ENCODE measurements around the gene PCDHB15. TPM values are rescaled to one million over a fixed set of nuclear protein-coding genes. Genes with fewer than 3 reads are reported as not detected.

Gene PCDHB15
- total and polyA plus RNA-seq, 8 donors: 0.44 to 6.6 (median 0.97) TPM; not detected in 2

DNA sequence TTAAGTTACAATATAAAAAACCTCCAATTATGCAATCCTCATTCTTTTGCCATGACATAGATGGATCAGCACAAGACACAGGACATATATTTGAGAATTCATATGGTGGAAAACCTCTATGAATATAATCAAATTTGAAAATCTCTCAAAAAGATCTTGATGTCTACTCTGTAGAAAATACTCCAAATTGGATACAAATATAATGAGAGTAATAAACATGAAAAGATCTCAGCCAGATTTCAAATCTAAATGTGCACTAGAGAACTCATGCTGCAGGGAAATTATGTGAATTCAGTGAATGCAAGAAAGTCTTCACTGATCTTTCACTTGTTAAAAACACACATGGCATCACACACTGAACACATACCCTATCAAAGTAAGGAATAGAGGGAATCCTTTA lies 13.8 kb downstream of the PCDHB15 start:
- intact Hi-C loops (cut with DNase I; ENCODE audit: low total_unique reads): no loop called here
- peaks cover 67 to 100% (median 100%) of the 10 kb centered on the region in 4 donors for H3K9me3 ChIP-seq

GRCh38 chr5:141260458-141261237 lies 15.5 kb downstream of the PCDHB15 start:
- DNase-seq: no peak

More for the DNA sequence above, 13.8 kb downstream of the PCDHB15 start:
- Histone ChIP-seq H3K27ac (no peak overlapping the region), H3K27me3 (no peaks in the 10 kb centered on the region), H3K36me3 (peaks cover 0 to 48% (median 0%) of the 10 kb centered on the region in 4 donors), H3K4me1 (no peaks in the 10 kb centered on the region), H3K4me3 (no peak overlapping the region)
- DNase-seq: no peak
- no peak for TF ChIP-seq POLR2A (IDR thresholded peaks at IDR 0.05)
- TF ChIP-seq CTCF (IDR thresholded peaks at IDR 0.05): no peak

DNA sequence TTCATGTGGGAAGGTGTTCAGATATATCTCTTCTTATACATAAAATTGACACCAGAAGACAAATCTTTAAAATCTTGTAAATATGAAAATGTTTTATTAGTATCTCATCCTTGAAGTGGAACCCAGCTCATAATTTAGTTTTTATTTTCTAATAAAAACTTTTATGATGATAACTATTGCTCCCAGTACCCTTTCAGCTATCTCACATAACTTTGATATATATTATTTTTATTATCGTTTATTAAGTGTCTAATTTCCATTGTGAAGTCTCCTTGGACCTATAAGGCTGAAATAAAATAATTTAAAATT lies 16.0 kb downstream of the PCDHB15 start:
- H3K27me3 ChIP-seq: no peaks in the 10 kb centered on the region
- 48 to 80% (median 70%) methylated on average over 1 of the region's 1 CpG for WGBS, 5 donors
- intact Hi-C loops (cut with DNase I; ENCODE audit: low total_unique reads): no loop called here
- no peak overlapping the region for H3K27ac ChIP-seq
- H3K4me1 ChIP-seq: no peaks in the 10 kb centered on the region
- H3K36me3 ChIP-seq: peaks cover 0 to 53% (median 6%) of the 10 kb centered on the region in 4 donors
- H3K4me3 ChIP-seq: no peak overlapping the region
- no peak for DNase-seq
- H3K9me3 ChIP-seq: peaks cover 83 to 100% (median 100%) of the 10 kb centered on the region in 4 donors
- TF ChIP-seq EP300 (IDR thresholded peaks at IDR 0.05): no peak
- no peak for TF ChIP-seq CTCF (IDR thresholded peaks at IDR 0.05)
- no peak for TF ChIP-seq POLR2AphosphoS5 (IDR thresholded peaks at IDR 0.05)
- TF ChIP-seq POLR2A (IDR thresholded peaks at IDR 0.05): no peak

More at GRCh38 chr5:141260458-141261237, 15.5 kb downstream of the PCDHB15 start:
- TF ChIP-seq EP300 (IDR thresholded peaks at IDR 0.05) (no peak), POLR2A (IDR thresholded peaks at IDR 0.05) (no peak), POLR2AphosphoS5 (IDR thresholded peaks at IDR 0.05) (no peak), CTCF (IDR thresholded peaks at IDR 0.05) (no peak)
- no peak overlapping the region for H3K27ac ChIP-seq
- H3K36me3 ChIP-seq: peaks cover 0 to 52% (median 4%) of the 10 kb centered on the region in 4 donors
- WGBS, 5 donors: 58 to 71% (median 62%) methylated on average over 5 of the region's 5 CpGs
- H3K9me3 ChIP-seq: peaks cover 80 to 100% (median 100%) of the 10 kb centered on the region in 4 donors
- intact Hi-C loops (cut with DNase I; ENCODE audit: low total_unique reads): no loop called here
- H3K4me1 ChIP-seq: no peaks in the 10 kb centered on the region
- no peak overlapping the region for H3K4me3 ChIP-seq
- H3K27me3 ChIP-seq: no peaks in the 10 kb centered on the region

DNA sequence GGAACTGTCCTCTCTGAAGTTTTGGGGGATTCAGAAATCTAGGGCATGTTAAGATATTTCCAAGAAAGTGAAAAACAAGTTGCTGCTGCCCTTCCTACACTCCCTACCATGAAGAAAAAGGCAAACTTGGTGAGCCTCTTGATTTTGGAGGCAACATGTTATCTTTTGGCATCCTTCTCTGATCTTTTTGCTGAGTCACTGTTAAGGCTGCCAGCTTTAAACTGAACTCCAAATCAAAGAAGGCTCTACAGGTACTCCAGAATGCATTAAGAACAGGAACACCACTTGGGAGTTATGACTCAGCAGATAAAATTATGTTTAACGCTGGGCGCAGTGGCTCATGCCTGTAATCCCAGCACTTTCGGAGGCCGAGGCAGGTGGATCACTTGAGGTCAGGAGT lies 24.0 kb downstream of the PCDHB15 start:
- TF ChIP-seq POLR2A (IDR thresholded peaks at IDR 0.05) (no peak), POLR2AphosphoS5 (IDR thresholded peaks at IDR 0.05) (no peak), EP300 (IDR thresholded peaks at IDR 0.05) (no peak), CTCF (IDR thresholded peaks at IDR 0.05) (no peak)
- H3K36me3 ChIP-seq: peaks cover 0 to 39% (median 8%) of the 10 kb centered on the region in 4 donors
- no peaks in the 10 kb centered on the region for H3K27me3 ChIP-seq
- no peak for DNase-seq
- H3K27ac ChIP-seq: no peak overlapping the region
- intact Hi-C loops (cut with DNase I; ENCODE audit: low total_unique reads): no loop called here
- no peaks in the 10 kb centered on the region for H3K4me1 ChIP-seq
- H3K4me3 ChIP-seq: no peak overlapping the region
- H3K9me3 ChIP-seq: peaks cover 83 to 100% (median 99%) of the 10 kb centered on the region in 4 donors
- 93 to 100% (median 96%) methylated on average over 4 of the region's 4 CpGs for WGBS, 5 donors
